ENCODE measurements around the gene ARAF.
"Not testable (repeated sequence)": the region's sequence is repeated elsewhere in the genome, so short reads cannot be mapped to it uniquely, and the experiment has no call there.

ARAF gene

DNA sequence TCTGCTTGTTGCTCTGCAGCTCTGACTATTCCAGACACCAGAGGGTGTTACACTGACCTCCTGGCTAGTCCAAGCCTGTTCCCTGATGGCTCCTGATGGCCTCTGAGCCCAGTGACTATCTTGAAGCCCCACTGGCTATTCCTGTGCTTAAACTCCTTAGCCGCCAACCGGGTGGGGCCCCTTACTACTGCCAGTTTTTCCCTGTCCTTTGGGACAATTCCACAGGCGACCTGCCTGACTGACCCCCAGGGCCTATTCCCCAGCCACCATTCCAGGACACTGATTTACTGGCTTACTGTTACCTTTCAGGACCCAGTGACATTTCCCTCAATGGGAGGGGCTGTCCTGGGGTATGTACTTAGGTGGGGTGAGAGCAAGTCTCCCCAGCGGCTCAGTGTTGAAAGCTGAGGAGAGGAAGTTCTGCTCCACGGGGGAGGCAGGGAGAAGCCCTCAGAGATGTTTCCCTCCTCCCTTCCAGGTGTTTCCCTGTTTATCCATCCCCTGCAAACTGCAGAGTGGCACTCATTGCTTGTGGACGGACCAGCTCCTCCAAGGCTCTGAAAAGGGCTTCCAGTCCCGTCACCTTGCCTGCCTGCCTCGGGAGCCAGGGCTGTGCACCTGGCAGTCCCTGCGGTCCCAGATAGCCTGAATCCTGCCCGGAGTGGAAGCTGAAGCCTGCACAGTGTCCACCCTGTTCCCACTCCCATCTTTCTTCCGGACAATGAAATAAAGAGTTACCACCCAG lies 25.2 kb downstream of the ARAF start:
- DNase-seq (ENCODE audit: low read depth in 3 of 3), result no peak

DNA sequence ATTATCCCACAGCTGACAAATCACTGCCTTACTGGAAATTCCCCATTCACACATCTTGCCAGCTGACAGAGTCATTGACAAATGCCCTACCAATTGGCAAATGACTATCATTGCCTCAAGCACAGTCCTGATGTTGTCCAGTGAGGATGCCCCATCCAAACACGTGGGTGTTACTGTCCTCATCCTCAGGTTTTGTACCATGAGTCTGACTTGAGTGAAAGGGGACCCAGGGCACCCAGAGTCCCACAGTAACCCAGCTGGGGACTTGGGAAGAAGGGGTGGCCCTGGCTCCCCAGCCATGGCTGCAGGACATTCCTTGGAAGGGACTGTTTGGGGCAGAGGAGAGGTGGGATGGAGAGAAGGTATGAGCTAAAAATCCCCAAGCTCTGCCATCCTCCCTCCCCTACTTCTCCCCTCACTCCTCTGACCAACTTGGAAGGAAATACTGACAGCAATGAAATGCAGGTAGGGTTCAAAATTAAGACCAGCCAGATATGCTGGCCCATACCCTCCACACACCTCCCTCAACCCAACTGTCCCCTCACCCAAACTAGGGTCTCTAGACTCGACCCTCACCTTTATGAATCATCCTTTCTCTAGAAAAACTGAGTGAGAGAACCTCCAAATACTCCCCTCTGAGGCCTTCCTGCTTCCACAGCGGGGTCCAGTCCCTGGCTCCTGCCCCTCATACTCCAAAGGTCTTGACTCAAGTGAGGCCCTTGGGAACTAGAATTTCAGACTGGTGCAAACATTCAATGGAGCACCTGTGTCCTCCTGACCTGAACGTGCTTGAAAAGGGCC lies 26.3 kb downstream of the ARAF start:
- no peak for DNase-seq (ENCODE audit: low read depth in 3 of 3)

DNA sequence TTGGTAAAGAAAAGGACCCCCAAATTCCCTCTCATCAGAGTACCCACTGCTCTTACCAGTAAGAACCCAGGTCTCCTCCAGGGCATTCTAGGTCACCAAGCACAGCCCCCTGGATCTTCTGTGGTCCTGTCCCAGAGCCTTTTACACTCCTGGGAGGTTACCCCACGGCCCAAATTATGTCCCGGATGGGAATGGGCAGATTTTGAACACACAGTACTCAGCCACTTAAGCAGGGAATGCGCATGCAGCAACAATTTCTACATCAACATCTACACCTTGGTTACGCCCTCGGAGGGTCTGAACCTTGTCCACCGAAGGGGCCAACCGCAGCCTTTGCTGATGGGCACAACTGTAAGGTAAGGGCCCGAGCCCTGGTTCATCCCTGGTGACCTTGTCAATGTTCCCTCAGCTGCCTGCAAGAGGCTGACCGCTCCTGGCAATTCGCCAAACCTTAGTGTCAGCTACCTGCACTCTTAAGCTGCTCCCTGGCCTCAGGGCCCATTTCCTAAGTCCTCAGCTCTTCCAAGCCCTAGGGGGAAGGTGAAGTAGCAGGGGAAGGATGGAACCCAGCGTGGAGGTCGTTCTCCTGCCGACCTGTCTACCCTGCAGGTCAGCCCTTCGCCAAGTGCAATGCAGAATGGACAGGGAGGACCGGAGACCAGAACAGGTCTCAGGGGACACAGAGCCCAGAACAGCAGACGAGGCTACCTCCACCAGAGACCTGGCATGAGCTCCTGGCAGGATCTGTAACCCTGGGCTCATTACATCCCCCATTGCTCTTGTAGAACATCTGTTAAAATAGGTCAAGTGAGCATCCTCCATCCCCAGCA lies 27.1 kb downstream of the ARAF start:
- no peak for DNase-seq (ENCODE audit: low read depth in 3 of 3)

DNA sequence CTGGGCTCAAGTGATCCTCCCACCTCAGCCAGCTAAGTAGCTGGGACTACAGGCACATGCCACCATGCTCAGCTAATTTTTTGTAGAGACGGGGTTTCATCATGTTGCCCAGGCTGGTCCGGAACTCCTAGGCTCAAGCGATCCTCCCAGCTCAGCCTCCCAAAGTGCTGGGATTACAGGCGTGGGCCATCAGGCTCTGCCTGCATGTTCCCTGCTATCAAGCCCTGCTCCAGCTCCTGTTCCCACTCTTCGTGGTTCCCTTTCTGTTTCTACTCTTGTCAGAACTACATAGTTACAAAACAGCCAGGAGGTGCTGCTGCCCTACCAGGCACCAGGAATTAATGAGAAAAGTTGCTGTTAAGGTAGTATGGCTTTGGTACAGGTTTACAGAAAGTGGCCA lies 30.0 kb downstream of the ARAF start:
- no peak for DNase-seq (ENCODE audit: low read depth in 3 of 3)

DNA sequence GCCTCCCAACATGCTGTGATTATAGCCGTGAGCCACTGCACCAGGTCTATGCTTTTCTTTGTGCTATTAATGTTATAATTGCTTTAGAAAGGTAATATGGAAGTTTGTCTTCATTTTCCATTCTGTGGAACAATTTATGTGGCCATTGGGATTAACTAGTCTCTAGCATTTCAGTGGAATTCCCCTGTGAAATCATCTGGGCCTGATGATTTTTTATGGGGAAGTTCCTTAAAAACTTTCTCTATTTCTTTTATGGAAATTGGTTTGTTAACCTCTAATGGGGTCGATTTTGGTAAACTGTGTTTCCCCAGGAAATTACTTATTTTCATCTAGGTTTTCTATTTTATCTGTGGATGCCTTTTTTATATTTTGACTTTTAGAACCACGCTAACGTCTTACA lies 32.5 kb downstream of the ARAF start:
- DNase-seq (ENCODE audit: low read depth in 3 of 3), result no peak

DNA sequence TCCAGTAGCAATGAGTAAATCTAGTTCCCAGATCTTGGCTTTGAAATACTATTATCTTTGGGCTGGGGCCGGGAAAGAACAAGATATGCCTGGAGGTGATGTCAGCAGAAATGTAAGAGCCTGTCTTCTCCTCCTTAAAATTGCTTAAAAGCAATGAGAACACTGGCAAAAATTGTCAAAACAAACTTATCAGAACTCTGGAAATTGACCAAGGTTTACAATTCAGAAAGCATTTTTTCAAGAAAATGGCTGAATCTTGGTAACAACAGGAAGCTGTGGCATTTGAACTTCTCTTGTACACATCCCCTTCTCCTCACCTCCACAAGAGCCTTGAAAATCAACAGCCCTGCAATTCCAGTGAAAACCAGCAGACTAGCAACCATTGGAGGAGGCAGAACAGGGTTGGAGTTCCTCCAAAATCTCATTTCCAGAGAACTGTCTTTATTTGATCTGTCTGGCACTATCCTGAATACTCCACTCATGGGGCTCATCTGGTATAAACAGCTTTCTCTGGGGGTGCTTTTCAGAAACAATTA lies 34.8 kb downstream of the ARAF start:
- DNase-seq (ENCODE audit: low read depth in 3 of 3), result no peak

DNA sequence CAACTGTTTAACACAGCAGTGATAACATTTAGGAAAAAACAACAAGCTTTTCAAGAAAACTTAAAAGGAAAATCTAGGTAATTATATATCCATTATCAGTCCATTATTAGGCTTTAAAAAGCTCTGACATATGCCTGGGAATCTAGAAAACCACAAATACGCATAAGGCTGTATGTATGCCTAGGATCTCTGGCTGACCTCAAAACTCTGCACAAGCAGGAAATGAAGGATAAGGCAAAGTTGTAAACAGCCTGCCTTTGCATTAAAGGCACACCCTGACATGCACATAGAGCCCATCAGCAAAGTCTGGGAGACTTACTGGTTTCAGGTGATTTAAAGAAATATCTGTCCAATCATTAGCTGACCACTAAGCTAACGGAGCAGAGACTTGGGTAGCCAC lies 35.3 kb downstream of the ARAF start:
- DNase-seq (ENCODE audit: low read depth in 3 of 3), result no peak

DNA sequence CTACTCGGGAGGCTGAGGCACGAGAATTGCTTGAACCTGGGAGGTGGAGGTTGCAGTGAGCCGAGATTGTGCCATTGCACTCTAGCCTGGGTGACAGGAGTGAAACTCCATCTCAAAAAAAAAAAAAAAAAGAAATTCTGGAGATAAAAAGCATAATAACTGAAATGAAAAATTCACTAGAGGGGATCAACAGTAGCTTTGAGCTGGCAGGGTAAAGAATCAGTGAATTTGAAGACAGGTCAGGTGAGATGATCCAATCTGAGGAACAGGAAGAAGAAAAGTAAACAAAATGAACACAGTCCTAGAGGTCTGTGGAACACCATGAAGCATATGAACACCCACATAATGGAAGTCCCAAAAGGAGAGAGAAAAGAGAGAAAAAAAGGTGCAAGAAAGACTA lies 36.2 kb downstream of the ARAF start:
- DNase-seq (ENCODE audit: low read depth in 3 of 3), result no peak

DNA sequence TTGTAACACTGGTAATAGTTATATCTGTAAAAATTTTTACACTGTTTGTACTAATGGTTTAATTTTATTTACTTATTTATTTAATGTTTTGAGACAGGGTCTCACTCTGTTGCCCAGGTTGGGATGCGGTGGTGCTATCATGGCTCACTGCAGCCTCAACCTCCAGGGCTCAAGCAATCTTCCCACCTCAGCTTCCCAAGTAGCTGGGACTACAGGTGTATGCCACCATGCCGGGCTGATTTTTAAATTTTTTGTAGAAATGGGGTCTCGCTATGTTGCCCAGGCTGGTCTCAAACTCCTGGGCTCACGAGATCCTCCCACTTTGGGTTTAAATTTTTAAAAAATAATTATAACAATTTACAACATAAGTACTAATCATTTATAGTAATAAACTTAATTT lies 42.1 kb downstream of the ARAF start:
- DNase-seq (ENCODE audit: low read depth in 3 of 3), result not testable (repeated sequence)

DNA sequence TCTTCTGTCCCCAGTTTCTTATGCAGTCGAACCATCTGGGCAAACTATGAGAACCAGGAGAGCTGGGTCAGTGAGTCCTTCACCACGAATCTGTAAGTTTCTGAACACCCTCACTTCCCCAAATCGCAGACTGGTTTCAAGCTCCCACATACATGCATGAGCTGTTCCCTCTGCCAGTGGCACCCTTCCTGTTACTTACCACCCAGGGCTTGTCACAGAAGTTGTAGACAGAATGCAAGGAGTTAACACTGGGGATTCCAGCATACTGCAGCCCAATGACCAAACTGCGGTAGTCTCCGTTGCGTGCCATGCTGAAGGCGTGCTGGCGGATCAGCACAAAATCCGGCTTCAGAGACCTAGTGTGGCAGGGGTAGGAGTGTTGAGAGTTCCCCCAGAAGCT lies 44.0 kb downstream of the ARAF start:
- no peak for DNase-seq (ENCODE audit: low read depth in 3 of 3)

DNA sequence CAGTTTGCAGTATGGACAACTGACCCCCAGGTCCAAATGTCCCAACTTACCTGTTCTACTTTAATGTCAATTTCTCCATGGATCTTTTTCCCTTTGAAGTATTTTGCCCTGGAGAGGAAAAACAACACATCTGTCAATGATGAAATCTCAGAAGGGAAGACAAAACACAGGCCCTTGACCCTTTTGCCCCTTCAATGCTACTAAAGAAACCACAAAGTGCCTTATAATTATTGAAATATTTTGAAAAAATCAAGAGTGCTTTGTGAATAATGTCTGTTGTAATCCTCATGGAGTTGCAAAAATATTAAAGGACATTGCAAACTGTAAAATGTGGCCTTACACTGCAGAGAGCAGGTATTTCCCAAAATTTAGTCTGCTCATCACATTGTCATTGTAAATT lies 46.1 kb downstream of the ARAF start:
- no peak for DNase-seq (ENCODE audit: low read depth in 3 of 3)

DNA sequence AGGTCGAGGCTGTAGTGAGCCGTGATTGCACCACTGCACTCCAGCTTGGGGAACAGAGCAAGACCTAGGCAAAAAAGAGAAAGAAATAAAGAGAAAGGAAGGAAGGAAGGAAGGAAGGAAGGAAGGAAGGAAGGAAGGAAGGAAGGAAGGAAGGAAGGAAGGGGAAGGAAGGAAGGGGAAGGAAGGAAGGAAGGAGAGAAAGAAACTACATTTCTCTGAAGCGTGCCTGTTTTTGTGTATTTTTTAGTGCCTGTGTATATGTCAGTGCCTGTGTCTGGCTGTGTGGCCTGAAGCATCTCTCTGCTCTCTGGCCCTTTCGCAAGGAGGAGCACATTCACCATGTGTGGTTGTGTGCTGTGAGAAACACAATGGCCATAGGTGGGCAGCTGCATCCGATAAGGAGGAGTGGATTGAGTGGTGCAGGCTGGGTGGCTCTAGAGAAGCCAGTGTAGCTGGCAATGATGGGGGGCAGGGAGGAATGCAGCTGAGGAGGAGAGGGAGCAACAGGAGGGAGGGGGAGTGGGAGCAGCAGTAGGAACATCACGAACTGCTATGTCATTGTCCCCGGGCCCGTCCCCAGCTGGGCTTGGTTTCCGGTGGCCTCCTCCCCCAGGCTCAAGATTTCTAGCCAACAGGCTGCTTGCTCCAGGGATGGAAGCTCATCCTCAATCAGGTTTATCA lies 47.3 kb downstream of the ARAF start:
- no peak for DNase-seq (ENCODE audit: low read depth in 3 of 3)

DNA sequence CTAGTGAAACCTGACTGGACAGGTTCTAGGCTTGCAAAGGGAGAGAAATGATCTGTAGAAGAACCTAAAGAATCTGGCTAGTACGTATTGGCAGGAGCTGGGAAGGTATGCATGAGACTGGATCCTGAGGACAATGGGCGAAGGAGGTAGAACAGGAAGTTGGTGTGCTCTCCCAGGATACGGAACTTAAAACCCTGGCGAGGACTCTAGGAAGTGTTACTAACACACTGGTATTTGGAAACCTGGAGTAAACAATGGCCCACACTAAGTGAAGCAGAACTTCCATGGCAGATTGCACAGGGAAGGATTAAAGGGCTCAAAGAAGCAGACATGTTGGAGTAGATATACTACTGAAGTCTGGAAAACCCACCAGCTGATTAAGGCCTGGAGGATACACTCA lies 49.5 kb downstream of the ARAF start:
- DNase-seq (ENCODE audit: low read depth in 3 of 3), result no peak

DNA sequence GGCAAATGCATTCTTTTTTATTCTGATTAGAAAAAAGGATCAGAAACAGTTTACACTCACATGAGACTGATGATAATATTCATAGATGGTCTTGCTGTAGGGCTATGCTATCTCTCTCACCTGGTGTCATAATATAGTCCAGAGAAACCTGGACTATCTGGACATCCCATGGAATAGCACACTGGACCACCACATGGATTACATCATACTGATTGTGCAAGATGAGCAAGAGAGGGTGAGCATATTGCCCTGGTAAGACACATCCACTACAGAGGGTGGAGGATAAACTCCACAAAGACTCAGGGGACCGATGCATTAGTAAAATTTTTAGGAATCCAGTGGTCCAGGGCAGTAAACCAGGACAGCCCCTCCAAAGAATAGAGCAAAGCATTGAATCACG lies 50.5 kb downstream of the ARAF start:
- DNase-seq (ENCODE audit: low read depth in 3 of 3), result no peak

DNA sequence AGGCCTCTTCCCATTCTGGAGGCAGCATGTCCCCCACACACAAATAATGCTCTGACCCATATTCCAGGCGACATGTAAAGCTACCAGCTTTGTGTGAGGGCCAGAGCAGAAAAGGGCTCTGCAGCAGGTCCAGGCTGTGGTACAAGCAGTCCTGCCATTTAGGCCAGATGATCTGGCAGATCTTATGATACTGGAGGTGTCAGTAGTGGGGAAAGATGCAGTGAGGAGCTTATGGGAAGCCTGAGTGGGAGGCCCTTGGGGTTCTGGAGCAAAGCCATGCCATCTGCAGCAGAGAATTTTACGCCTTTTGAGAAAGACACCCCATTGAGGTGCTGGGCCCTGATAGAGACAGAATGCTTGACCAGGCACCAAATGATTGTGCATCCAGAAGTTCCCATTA lies 50.9 kb downstream of the ARAF start:
- no peak for DNase-seq (ENCODE audit: low read depth in 3 of 3)

DNA sequence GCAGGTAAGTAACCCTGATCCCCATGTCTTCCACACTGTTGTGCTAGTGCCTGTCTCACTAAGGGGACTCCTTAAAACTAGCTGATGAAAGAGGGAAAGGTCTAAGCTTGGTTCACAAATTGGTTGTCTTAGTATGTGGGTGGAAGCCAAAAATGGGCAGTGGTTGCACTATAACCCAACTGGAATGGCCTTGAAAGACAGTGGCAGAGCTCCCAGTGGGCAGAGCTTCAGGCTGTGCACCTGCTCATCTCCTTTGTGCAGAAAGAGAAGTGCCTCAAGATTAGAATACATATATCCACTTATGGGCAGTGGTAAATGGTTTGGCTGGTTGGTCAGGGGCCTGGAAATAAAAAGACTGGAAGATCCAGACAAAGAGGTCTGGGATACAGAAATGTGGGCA lies 51.4 kb downstream of the ARAF start:
- no peak for DNase-seq (ENCODE audit: low read depth in 3 of 3)

DNA sequence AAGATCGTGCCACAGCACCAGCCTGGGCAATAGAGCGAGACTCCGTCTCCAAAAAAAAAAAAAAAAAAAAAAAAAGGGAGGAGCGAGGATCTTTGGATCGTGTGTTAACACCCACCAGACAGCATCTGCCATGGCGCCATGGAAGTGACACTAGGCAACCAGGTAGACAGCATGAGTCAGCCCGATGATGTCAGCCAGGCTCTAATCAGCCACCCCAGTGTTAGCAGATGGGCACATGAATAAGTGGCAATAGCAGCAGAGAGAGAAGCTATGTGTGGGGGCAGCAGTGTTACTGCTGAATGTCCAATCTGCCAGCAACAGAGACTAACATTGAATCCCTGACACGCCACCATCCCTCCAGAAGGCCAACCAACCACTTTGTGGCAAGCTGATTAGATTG lies 52.1 kb downstream of the ARAF start:
- DNase-seq (ENCODE audit: low read depth in 3 of 3), result no peak

DNA sequence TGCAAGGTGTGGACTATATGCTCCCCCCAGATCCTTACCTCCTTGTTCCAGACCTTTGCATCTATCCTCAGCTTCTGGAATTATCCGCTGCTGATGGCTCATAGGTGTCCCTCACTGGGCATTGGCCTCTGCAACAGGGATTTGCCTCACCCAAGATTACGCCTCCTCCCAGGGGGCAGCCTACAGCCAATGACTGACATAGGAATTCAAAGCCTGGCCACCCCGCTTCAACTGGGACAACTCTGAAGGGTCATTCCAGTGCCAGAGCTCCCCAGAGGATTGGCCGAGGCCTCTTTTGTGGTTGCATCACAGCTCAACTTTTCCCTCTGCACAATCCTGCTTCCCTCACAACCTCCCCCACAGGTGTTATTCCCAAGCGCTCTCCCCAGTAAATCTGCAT lies 53.6 kb downstream of the ARAF start:
- no peak for DNase-seq (ENCODE audit: low read depth in 3 of 3)

DNA sequence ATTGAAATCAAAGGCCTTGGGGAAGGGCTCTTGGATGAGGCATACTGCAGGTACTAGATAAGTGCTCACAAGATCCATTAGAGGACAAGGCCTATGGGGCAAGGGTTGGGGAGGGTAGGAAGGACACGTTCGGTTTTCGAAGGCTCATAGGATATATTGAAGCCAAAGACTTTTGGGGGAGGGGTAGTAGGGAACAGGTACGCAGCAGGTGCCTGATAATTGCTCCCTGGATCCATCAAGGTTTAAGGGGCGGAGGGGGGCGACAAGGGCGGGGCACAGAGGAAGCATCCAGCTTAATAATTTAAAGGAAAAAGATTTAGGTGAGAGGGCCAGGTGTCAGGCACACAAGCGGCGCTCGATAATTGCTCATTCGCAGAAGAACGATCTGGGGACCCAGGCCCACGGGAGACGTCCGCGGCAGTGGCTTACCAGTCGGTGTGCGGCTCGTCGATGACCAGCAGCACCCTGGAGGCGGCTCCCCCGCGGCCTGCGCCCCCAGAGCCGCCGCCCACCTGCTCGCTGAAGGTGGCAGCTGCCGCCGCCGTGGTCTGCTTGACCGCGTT lies 58.0 kb downstream of the ARAF start:
- no peak for DNase-seq (ENCODE audit: low read depth in 3 of 3)

DNA sequence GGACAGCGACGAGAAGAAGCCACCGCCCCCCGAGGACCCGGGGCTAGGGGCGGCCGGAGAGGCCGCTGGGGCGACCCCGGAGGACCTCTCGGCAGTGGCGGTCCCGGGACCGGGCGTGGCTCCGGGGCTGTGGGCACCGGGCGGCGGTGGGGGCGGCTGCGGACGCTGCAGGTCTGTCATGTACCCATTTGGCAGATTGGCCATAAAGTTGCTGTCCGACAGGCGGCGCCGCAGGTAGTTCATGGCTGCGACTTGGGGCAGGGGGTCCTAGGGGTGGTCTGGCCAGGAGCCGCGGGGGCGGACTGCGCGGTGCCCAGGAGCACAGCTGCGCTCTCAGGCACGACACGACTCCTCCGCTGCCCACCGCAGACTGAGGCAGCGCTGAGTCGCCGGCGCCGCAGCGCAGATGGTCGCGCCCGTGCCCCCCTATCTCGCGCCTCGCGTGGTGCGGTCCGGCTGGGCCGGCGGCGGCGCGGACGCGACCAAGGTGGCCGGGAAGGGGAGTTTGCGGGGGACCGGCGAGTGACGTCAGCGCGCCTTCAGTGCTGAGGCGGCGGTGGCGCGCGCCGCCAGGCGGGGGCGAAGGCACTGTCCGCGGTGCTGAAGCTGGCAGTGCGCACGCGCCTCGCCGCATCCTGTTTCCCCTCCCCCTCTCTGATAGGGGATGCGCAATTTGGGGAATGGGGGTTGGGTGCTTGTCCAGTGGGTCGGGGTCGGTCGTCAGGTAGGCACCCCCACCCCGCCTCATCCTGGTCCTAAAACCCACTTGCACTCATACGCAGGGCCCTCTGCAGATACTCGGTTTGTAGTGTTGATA lies 58.7 kb downstream of the ARAF start, which contains the start of gene SYN1:
Gene SYN1, minus strand, starts transcription at position 372 of the 817 bp plus-strand sequence. Its CDS starts 129 bp downstream, at position 243.
- peak; percentile 60 to 68 (median 66) for DNase-seq (ENCODE audit: low read depth in 3 of 3)

All from stimulated activated CD4-positive, alpha-beta T cell treated with anti-CD3 and anti-CD28 coated beads, TNF-alpha, amount 100 ng/mL, for 48 hours (primary cell).